ENCODE data around the gene ZNF554.

DNA sequence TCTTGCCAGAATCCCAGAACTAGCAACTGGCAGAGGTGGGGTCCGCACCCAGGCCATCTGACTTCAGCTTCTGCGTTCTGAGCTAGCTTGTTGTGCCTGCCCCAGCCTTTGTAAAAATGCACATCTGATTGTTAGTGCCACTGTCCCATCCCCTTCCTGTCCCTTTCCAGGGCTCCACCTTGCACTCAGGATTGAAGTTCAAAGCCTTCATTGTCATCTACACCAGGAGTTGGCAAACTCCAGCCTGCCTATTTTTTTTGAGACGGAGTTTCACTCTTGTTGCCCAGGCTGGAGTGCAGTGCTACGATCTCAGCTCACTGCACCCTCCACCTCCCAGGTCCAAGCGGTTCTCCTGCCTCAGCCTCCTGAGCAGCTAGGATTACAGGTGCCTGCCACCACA, 31.4 kb upstream of the ZNF554 start:
- TF ChIP-seq, protein P1, sequence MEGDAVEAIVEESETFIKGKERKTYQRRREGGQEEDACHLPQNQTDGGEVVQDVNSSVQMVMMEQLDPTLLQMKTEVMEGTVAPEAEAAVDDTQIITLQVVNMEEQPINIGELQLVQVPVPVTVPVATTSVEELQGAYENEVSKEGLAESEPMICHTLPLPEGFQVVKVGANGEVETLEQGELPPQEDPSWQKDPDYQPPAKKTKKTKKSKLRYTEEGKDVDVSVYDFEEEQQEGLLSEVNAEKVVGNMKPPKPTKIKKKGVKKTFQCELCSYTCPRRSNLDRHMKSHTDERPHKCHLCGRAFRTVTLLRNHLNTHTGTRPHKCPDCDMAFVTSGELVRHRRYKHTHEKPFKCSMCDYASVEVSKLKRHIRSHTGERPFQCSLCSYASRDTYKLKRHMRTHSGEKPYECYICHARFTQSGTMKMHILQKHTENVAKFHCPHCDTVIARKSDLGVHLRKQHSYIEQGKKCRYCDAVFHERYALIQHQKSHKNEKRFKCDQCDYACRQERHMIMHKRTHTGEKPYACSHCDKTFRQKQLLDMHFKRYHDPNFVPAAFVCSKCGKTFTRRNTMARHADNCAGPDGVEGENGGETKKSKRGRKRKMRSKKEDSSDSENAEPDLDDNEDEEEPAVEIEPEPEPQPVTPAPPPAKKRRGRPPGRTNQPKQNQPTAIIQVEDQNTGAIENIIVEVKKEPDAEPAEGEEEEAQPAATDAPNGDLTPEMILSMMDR (IDR thresholded peaks at IDR 0.05), result no peak
- no peak for TF ChIP-seq POLR2A (IDR thresholded peaks at IDR 0.05)

All from lower leg skin (tissue), 3 donors.